ENCODE results near the gene CTTNBP2NL. TPM values are rescaled to one million over a fixed set of nuclear protein-coding genes. Genes with fewer than 3 reads are reported as not detected.

The CTTNBP2NL gene
- total and polyA plus RNA-seq, 10 of the 15 experiments (the other 5 are each of a cell fraction or from before 2014, with no cell fraction given): 2.1 to 11.3 (median 5.6) TPM

GRCh38 chr1:112458756-112459155 lies 62.7 kb downstream of the CTTNBP2NL start (continued):
- TF ChIP-seq RFX5 (IDR thresholded peaks at IDR 0.05; ENCODE audit: low read depth, low read length) (no peak), FOXK2 (IDR thresholded peaks at IDR 0.05) (no peak), MAX (IDR thresholded peaks at IDR 0.05; ENCODE audit: low read depth, low read length) (no peak), ATF2 (IDR thresholded peaks at IDR 0.05; ENCODE audit: low read length) (no peak), BCL11A (IDR thresholded peaks at IDR 0.05; ENCODE audit: low read depth, low read length) (no peak), BCL3 (IDR thresholded peaks at IDR 0.05; ENCODE audit: borderline replicate concordance, insufficient read depth, low read depth, low read length, poor library complexity, severe bottlenecking) (no peak)

- SMC1A ChIA-PET (ENCODE audit: uncharacterized antibody, unreplicated experiment): no interaction called here
- ATAC-seq (no peak), FAIRE-seq (no peak), DNase-seq (ENCODE audit: low read depth, low spot score) (no peak)
- no peaks in the 10 kb centered on the region for H4K20me1 ChIP-seq (ENCODE audit: control insufficient read depth, insufficient read depth)
- H3K4me3 ChIP-seq: no peak overlapping the region
- peaks cover 2 to 8% of the 10 kb centered on the region in 2 experiments; a peak in 3 of 4 replicates for H3K36me3 ChIP-seq (ENCODE audit: control insufficient read depth in 2 of 2, insufficient read depth in 2 of 2, low read length in 1 of 2)
- H3K9me3 ChIP-seq (replicated peaks; ENCODE audit: control insufficient read depth, insufficient read depth, low read length): no peaks in the 10 kb centered on the region
- 61% methylated on average over 2 of the region's 2 CpGs for WGBS (ENCODE audit: insufficient coverage, insufficient replicate concordance, low lambda C conversion rate, missing lambda C conversion rate)
- RAD21 ChIA-PET (ENCODE audit: unreplicated experiment): no interaction called here
- in situ Hi-C loops (cut with MboI): loop anchor here (5.0 kb wide), 1 partner anchor 63 kb away; the partner anchor contains the start of gene CTTNBP2NL
- intact Hi-C loops (cut with micrococcal nuclease; ENCODE audit: unreplicated experiment): no loop called here
- no peaks in the 10 kb centered on the region for H3K79me2 ChIP-seq (ENCODE audit: control insufficient read depth, insufficient read depth, low read length)
- no peak overlapping the region for H3K4me2 ChIP-seq (ENCODE audit: control insufficient read depth, insufficient read depth)
- no peaks in the 10 kb centered on the region for H3K27me3 ChIP-seq (replicated peaks in 1 of 2; ENCODE audit: control insufficient read depth in 2 of 2, insufficient read depth in 2 of 2, low read length in 1 of 2)
- POLR2A ChIA-PET: interaction anchor here (1.2 kb wide), 1 partner anchor 66 kb away, joined by 3 read pairs; no protein-coding TSS in a partner anchor
- no peak overlapping the region for H3K9ac ChIP-seq (ENCODE audit: control insufficient read depth, insufficient read depth, low read length)
- H3K27ac ChIP-seq (ENCODE audit: control insufficient read depth, insufficient read depth): no peak overlapping the region
- no TSS peak for BruUV-seq (replicated peaks)
- no peak for TF ChIP-seq ESRRA (IDR thresholded peaks at IDR 0.05; ENCODE audit: low read length)
- TF ChIP-seq FOS (IDR thresholded peaks at IDR 0.05; ENCODE audit: borderline replicate concordance, extremely low read depth, insufficient read length): no peak
- TF ChIP-seq LARP7 (IDR thresholded peaks at IDR 0.05): no peak
- no peak for TF ChIP-seq RBBP5 (conservative IDR thresholded peaks at IDR 0.05)
- TF ChIP-seq SP1 (IDR thresholded peaks at IDR 0.05; ENCODE audit: low read depth, low read length): no peak
- TF ChIP-seq MXI1 (IDR thresholded peaks at IDR 0.05; ENCODE audit: low read depth, low read length): no peak
- TF ChIP-seq RFX5 (IDR thresholded peaks at IDR 0.05; ENCODE audit: low read depth, low read length): no peak
- no peak for TF ChIP-seq SMAD1 (IDR thresholded peaks at IDR 0.05; ENCODE audit: low read depth, partially characterized antibody)
- no peak for TF ChIP-seq SMAD5 (IDR thresholded peaks at IDR 0.05; ENCODE audit: low read depth)
- no peak for TF ChIP-seq EGR1 (IDR thresholded peaks at IDR 0.05; ENCODE audit: borderline replicate concordance in 1 of 2, low read depth in 2 of 2, low read length in 2 of 2)
- no peak for TF ChIP-seq GATAD2B (conservative IDR thresholded peaks at IDR 0.05; ENCODE audit: low read depth)
- peaks cover 4% of the 10 kb centered on the region for H3K4me1 ChIP-seq (ENCODE audit: control insufficient read depth, insufficient read depth, low read length)
- CTCF ChIA-PET: no interaction called here
- H2AFZ ChIP-seq (ENCODE audit: control insufficient read depth, low read depth, low read length): no peak overlapping the region
Measured at GRCh38 chr1:112460615-112461014, 64.6 kb downstream of the CTTNBP2NL start.
